HEK293T (cell line): Measurements from ENCODE around the gene MRPL51.

ENCODE experiments used
- ELF4 ChIP-seq: fragments of 450-650 bp; IDR thresholded peaks from 2 replicates; pipeline ENCODE4 v1.6.1; 2017; ENCODE audit warnings: antibody characterized with exemption
- FOXK2 ChIP-seq: fragments of 450-650 bp; IDR thresholded peaks from 2 replicates; pipeline ENCODE4 v1.6.1; 2016; ENCODE audit warnings: mild to moderate bottlenecking
- FOXM1 ChIP-seq: fragments of 450-650 bp; IDR thresholded peaks from 2 replicates; pipeline ENCODE4 v1.6.1; 2017; ENCODE audit warnings: mild to moderate bottlenecking, borderline replicate concordance
- PKNOX1 ChIP-seq: fragments of 450-650 bp; IDR thresholded peaks from 2 replicates; pipeline ENCODE4 v1.6.1; 2016
- SP1 ChIP-seq: fragments of 450-650 bp; IDR thresholded peaks from 2 replicates; pipeline ENCODE4 v1.6.1; 2017

- no peak for TF ChIP-seq PKNOX1
- no peak for TF ChIP-seq FOXM1
- TF ChIP-seq ELF4 = no peak
- TF ChIP-seq FOXK2 = no peak
- TF ChIP-seq SP1 = no peak
These were observed 35.6 kb upstream of the MRPL51 start for GRCh38 chr12:6528539-6529235.
